Keratinocyte (primary cell): Measurements from ENCODE around the gene TMEM87B. TPM values are rescaled to one million over a fixed set of nuclear protein-coding genes. Genes with fewer than 3 reads are reported as not detected.

Experiments used
- DNase-seq: peaks from one replicate; pipeline ENCODE4 v3.0.0-alpha.2; 2011; ENCODE audit warnings: low read depth, missing footprints, low spot score
- FAIRE-seq: peaks from 2 replicates; lab custom pipeline; 2011; peaks lifted over from hg19 to GRCh38; lab: Jason Lieb, UNC
- H2AFZ ChIP-seq: 2 replicates; pipeline ENCODE4 v1.6.0; 2012; ENCODE audit warnings: low read length, control low read depth, inconsistent platforms; ENCODE audit not compliant: control insufficient read depth
- H3K27ac ChIP-seq: 2 replicates; pipeline ENCODE4 v1.5.1; 2011; ENCODE audit warnings: low read length; ENCODE audit not compliant: control insufficient read depth, insufficient read depth
- H3K27me3 ChIP-seq: 3 replicates; pipeline ENCODE4 v1.6.0; 2011; ENCODE audit warnings: low read length; ENCODE audit not compliant: control insufficient read depth, insufficient read depth; ENCODE audit errors: extremely low read depth
- H3K36me3 ChIP-seq, 2 experiments: 2 replicates in 1 of 2; 3 replicates in 1 of 2; pipeline ENCODE4 v1.5.1; 2011; ENCODE audit warnings: low read length in 2 of 2, mild to moderate bottlenecking in 1 of 2; ENCODE audit not compliant: control insufficient read depth in 2 of 2, insufficient read depth in 2 of 2; ENCODE audit errors: extremely low read depth in 1 of 2
- H3K4me1 ChIP-seq: 3 replicates; pipeline ENCODE4 v1.5.1; 2011; ENCODE audit warnings: low read length; ENCODE audit not compliant: control insufficient read depth, insufficient read depth; ENCODE audit errors: extremely low read depth
- H3K4me2 ChIP-seq: 3 replicates; pipeline ENCODE4 v1.6.0; 2011; ENCODE audit warnings: low read depth, low read length; ENCODE audit not compliant: control insufficient read depth, insufficient read depth; ENCODE audit errors: extremely low read depth
- H3K4me3 ChIP-seq, 3 experiments: fragments of 200-600 bp in 1 of 3; sonication (generic) in 1 of 3; 2 replicates in 2 of 3; 3 replicates in 1 of 3; pipeline ENCODE4 v1.5.1; 2011 to 2016; ENCODE audit warnings: low read length in 3 of 3, mild to moderate bottlenecking in 3 of 3, control low read depth in 2 of 3, inconsistent platforms in 1 of 3, low read depth in 1 of 3, mixed read lengths in 1 of 3, mixed run types in 1 of 3, moderate library complexity in 1 of 3; ENCODE audit not compliant: control insufficient read depth in 2 of 3, insufficient read depth in 2 of 3; ENCODE audit errors: extremely low read depth in 1 of 3
- H3K79me2 ChIP-seq: 2 replicates; pipeline ENCODE4 v1.6.0; 2012; ENCODE audit warnings: low read length; ENCODE audit not compliant: control insufficient read depth, insufficient read depth
- H3K9ac ChIP-seq: 3 replicates; pipeline ENCODE4 v1.6.0; 2011; ENCODE audit warnings: low read length; ENCODE audit not compliant: control insufficient read depth, insufficient read depth; ENCODE audit errors: extremely low read depth
- H3K9me1 ChIP-seq: 3 replicates; pipeline ENCODE4 v1.6.0; 2011; ENCODE audit warnings: low read length; ENCODE audit not compliant: control insufficient read depth, insufficient read depth; ENCODE audit errors: extremely low read depth
- H3K9me3 ChIP-seq: 2 replicates; pipeline ENCODE4 v1.5.1; 2012; ENCODE audit warnings: low read depth, low read length; ENCODE audit not compliant: control insufficient read depth
- H4K20me1 ChIP-seq: 3 replicates; pipeline ENCODE4 v1.6.0; 2011; ENCODE audit warnings: low read length; ENCODE audit not compliant: control insufficient read depth, insufficient read depth; ENCODE audit errors: extremely low read depth
- CTCF ChIP-seq, 3 experiments: IDR thresholded peaks in 1 of 3; conservative IDR thresholded peaks in 1 of 3; optimal IDR thresholded peaks in 1 of 3; 2 replicates in 2 of 3; 3 replicates in 1 of 3; pipeline versions ENCODE3 to v1.5.1; 2011; ENCODE audit warnings: low read length in 3 of 3, mild to moderate bottlenecking in 3 of 3, moderate library complexity in 2 of 3, control low read depth in 1 of 3, inconsistent platforms in 1 of 3; ENCODE audit not compliant: insufficient read depth in 2 of 3; ENCODE audit errors: extremely low read depth in 1 of 3
- EZH2 ChIP-seq: IDR thresholded peaks from one replicate; pipeline ENCODE4 v1.6.1; 2012; ENCODE audit warnings: inconsistent platforms, mild to moderate bottlenecking, low read length, moderate library complexity
- dilution Hi-C: fragments of 300-500 bp; cut with MboI; formaldehyde crosslinking; loops from one replicate; pipeline ENCODE4 v1.7.0; 2020; ENCODE audit warnings: low sequenced_read_pairs; ENCODE audit not compliant: extremely low pct_ligation_motif_present
- polyA plus RNA-seq, 5 experiments: library from polyadenylated mRNA; depleted of rRNA in 3 of 5; stranded (reverse) in 3 of 5; stranded (forward) in 1 of 5; unstranded in 1 of 5; fragments of >200 nt; gene quantifications; 1 replicate in 1 of 5; 2 replicates in 3 of 5; 3 replicates in 1 of 5; pipeline versions ENCODE4 v1.2.1 to v1.2.3, GENCODE V29; 2011 to 2012; ENCODE audit warnings: missing spikeins in 2 of 5, low read depth in 1 of 5, low replicate concordance in 1 of 5

Gene TMEM87B
- polyA plus RNA-seq, 1 donor (not counting 4 experiments of a cell fraction or from before 2014, with no cell fraction given), result 37.3 TPM

GRCh38 chr2:112085916-112086669 lies 31.0 kb downstream of the TMEM87B start:
- Histone ChIP-seq H3K36me3 (peaks cover 30 to 51% of the 10 kb centered on the region in 2 experiments), H3K79me2 (no peaks in the 10 kb centered on the region), H3K4me1 (no peaks in the 10 kb centered on the region), H4K20me1 (no peaks in the 10 kb centered on the region), H3K4me3 (no peak overlapping the region), H3K9me3 (no peaks in the 10 kb centered on the region), H2AFZ (no peak overlapping the region), H3K4me2 (no peak overlapping the region), H3K27me3 (no peaks in the 10 kb centered on the region), H3K9ac (no peak overlapping the region), H3K9me1 (no peaks in the 10 kb centered on the region), H3K27ac (no peak overlapping the region)
- DNase-seq (no peak), FAIRE-seq (no peak)
- dilution Hi-C loops, result no loop called here
- TF ChIP-seq CTCF (optimal IDR thresholded peaks at IDR 0.05 in 1 of 3, IDR thresholded peaks at IDR 0.05 in 1 of 3, conservative IDR thresholded peaks at IDR 0.05 in 1 of 3; ENCODE audit: extremely low read depth in 1 of 3, insufficient read depth in 2 of 3, low read length in 3 of 3), result no peak

- FAIRE-seq, result no peak
- dilution Hi-C loops, result no loop called here
- Histone ChIP-seq H3K36me3 (peaks cover 20 to 45% of the 10 kb centered on the region in 2 experiments), H3K27me3 (no peaks in the 10 kb centered on the region), H3K9me1 (no peaks in the 10 kb centered on the region), H4K20me1 (no peaks in the 10 kb centered on the region), H3K9ac (no peak overlapping the region), H3K9me3 (no peaks in the 10 kb centered on the region), H2AFZ (no peak overlapping the region), H3K27ac (no peak overlapping the region), H3K79me2 (no peaks in the 10 kb centered on the region), H3K4me2 (no peak overlapping the region), H3K4me3 (no peak overlapping the region), H3K4me1 (peaks cover 7% of the 10 kb centered on the region)
- no peak for TF ChIP-seq CTCF (optimal IDR thresholded peaks at IDR 0.05 in 1 of 3, IDR thresholded peaks at IDR 0.05 in 1 of 3, conservative IDR thresholded peaks at IDR 0.05 in 1 of 3; ENCODE audit: extremely low read depth in 1 of 3, insufficient read depth in 2 of 3, low read length in 3 of 3)
- TF ChIP-seq EZH2, result no peak
- no peak for DNase-seq
Measured at GRCh38 chr2:112087346-112088020, 32.4 kb downstream of the TMEM87B start.
